ENCODE results near the gene MAP3K4.
"Not testable (repeated sequence)": the region's sequence is repeated elsewhere in the genome, so short reads cannot be mapped to it uniquely, and the experiment has no call there.

Gene MAP3K4

DNA sequence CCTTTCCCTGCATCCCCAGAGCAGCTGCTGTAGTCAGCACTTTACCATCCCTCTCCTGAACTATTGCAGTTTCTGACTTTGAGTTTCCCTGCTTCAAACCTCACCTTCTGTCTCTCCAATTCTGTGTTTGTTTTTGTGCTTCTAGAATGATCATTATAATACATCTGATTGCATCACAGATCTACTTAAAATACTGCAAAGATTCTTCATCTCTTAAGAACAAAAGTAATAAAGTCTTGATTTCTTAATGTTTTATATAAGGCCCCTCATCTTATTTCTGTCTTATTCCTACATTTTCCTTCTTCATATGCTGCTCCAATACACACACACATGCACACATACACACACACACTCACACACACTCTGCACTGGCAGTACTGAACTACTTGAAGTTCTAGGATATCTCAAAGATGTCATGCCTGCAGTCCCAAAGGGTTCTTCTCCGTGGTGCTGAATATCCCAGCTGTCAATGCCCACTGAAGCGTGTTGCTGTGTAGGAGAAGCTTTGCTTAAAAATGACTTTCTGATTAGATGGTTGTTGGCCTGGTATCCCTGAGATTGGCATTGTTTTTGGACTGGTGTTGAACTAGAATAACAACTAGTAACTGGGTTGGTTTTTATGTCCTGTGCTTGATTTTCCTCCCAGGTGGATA is 97.2 kb downstream of the MAP3K4 start:
- DNase-seq (ENCODE audit: low spot score) = no peak

DNA sequence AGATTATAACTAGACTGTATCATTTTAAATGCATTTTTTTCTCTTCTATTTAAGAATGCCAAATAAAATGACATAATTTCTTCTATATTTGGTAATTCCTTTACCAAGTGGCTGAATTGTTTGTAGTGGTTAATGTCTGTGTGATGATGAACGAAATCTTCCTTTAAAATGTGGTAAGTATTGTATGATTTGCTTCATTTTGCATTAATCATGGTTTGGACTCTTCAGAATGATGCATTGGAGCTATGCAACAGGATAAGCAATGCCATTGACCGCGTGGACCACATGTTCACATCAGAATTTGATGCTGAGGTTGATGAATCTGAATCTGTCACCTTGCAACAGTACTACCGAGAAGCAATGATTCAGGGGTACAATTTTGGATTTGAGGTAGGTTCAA is 99.6 kb downstream of the MAP3K4 start:
- no peak for DNase-seq (ENCODE audit: low spot score)

DNA sequence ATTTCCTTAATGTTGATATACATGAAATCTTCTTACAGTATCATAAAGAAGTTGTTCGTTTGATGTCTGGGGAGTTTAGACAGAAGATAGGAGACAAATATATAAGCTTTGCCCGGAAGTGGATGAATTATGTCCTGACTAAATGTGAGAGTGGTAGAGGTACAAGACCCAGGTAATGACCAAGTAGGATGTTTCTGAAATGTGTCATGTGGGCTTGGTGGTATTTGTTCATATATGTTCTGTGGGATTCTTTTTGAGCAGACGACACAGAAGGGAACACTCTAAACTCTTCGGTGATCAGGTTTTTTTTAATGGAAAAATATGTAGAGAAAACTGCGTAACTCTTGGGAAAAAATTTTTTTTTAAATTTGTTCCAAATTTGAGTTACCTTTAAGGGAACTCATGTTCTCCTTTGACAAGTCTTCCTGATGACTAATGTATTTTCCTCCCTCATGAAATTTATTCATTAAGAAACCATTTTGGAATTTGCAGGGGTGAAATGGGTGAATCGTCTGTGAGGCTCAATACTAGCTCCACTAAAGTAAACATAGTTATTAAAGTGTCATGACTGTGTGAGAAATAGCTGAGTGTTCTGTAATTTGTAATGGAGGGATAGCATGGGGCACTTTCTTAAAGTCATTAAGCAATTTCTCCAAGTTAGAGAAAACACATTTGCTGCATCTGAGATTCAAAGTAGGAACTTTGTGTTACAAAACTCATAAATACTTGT is 100.6 kb downstream of the MAP3K4 start:
- no peak for DNase-seq (ENCODE audit: low spot score)

DNA sequence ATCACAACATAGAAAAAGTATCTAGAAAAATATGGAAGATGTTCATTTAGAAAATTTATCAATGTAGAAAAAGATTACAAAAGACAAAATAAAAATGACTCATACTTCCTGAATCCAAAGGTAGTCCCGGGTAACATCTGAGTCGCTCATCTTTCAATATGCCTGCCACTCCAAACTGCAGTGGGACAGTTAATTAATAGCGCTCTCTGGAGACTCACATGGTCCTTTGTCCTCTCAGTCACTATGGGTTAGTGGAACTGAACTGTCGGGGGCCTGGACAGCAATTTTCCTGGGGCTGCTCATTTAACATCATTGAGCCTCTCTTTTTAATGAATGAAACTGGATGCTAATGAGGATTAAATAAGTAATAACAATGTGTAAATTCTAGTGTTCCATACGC is 103.4 kb downstream of the MAP3K4 start:
- no peak for DNase-seq (ENCODE audit: low spot score)

DNA sequence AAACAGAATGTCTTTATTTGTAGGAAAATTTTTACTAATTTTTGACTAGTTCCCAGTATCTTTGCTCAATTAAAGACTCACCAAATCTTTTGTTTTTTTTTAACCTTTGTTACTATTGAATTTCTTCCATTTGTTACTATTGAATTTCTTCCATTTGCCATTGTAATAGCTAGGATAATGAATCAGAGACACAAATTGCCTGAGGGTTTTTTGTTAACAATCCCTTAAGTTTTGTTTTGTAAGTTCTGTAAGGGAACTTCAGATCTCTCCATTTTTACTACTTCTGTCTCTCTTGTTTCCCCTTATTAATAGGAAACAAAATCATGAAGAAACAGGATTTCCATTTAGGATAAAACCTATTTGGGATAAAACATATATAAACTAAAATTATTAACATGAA is 104.3 kb downstream of the MAP3K4 start:
- DNase-seq (ENCODE audit: low spot score) = no peak

DNA sequence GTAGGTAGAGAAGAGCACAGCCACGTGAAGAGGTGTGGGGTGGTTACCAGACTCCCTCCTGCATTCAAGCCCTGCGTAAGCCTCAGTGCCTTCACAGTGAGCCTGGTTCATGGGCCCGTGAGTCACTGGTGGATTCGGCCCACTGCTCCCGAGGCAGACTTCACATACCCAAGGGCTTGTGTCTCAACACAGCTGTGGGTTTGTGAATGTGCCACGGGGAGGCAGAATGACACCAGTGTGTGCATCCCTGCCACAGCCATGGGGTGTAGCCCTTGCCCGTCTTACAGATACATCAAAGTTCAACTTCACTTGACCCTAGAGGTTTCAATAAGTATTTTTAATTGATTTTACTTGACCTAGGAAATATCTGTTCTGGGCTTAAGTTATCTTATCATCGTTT is 108.5 kb downstream of the MAP3K4 start:
- DNase-seq (ENCODE audit: low spot score) = no peak

DNA sequence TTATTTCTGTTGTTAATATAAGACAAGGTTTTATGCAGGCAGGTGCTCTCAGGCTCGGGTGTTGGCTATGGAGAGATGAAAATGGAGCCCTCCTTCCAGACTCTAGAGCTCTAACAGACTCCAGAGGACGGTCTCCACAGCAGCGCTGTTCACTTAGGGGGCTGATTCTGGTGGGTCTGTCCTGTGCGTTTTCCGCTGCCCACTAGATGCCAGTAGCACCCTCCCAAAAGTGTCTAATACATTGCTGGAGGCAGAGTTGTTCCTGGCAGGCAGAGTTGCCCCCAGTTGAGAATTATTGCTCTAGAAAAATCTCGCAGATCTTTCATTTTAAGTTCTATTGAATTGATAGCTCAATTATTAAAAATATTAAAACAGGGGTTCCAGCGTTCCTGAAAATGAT is 109.9 kb downstream of the MAP3K4 start:
- DNase-seq (ENCODE audit: low spot score) = no peak

DNA sequence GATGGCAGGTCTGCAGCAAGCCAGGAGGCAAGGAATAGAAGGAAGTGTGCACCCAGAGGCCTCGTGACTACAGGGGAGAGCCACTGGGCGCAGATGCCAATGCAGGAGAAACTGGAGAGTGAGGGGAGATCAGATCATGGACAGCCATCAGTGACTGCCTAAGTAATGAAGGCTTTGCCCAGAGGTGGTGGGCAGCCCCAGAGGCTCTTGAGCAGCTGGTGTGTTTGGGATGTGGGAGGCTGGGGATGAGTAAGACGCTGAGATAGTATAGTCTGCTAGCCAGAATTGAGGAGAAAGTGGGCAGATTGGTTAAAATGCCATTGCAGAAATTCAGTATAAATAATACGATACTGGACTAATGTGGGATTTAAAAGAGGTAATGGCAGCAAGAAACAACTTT is 111.9 kb downstream of the MAP3K4 start:
- no peak for DNase-seq (ENCODE audit: low spot score)

DNA sequence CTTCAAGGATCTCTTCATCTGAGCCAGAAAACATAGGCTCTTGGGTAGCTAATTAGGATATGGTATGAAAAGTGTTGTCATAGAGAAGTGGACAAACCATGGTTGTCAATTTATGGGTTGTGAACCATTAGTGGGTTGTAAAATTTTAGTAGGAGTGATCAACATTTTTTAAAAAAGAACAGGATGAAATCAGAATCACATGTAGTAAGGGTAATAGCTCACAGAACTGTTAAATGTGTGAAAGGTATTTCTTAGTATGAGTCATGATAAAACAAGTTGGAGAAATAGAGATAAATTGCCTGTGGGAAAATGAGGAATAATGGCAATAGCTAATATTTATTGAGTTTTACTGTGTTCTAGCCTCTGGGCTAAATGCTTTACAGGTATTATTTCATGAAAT is 113.4 kb downstream of the MAP3K4 start:
- no peak for DNase-seq (ENCODE audit: low spot score)

DNA sequence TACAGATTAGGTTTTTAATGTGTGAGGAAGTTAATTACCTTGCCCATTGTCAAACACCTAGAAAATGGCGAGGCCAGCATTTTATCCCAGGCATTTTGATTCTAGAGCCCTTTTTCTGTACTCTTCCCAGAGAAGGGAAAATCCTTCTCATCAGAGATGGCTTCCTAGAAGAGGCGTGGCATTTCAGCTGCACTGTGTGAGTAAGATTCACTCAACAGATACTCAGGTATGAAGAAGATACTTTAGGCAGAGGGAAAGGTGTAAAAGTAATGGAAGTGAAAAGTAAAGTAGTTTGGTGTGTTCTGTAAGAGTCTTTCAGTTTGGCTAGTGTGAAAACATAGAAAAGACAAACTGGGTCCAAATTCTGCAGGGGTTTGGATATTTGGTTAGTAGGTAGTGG is 113.8 kb downstream of the MAP3K4 start:
- DNase-seq (ENCODE audit: low spot score) = no peak

DNA sequence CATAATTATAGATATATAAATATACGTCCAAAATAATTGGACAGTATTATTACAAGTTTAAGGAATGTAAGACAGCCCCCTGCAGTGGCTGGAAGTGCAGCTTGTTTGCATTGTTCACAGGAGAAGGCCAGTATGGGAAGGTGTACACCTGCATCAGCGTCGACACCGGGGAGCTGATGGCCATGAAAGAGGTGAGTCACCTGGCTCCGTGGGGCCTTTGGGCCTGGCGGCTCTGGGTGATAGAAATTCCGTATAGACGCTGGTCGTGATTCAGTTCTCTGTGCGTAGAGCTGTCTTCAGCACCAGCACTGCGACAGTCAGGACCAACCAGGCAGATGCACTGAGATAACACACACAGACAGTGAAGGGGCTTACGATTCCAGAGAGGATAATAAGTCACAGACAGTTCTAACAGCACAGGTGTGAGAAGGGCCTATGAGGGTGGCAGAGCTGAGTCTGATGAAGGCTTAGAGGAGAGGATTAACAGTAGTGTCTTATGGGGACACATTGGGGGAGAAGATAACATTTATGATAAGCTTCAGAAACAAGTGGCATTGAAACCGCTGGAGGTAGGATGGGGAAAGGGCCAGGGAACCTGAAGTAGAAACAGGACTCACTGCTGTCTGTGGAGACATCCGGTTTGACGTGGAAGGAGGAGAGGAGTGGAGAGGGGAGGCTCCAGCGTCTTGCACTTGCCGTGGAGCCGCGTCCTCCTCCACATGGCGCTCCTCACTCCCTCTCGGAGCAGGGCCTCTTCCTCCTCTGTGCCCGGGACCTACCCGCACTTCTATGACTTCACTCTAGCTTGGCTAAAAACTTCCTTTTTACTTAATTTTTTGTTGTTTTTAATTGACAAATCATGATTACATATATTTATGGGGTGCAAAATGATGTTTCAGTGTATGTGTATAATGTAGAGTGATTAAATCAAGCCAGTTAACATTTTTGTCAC is 116.5 kb downstream of the MAP3K4 start:
- no peak for DNase-seq (ENCODE audit: low spot score)

DNA sequence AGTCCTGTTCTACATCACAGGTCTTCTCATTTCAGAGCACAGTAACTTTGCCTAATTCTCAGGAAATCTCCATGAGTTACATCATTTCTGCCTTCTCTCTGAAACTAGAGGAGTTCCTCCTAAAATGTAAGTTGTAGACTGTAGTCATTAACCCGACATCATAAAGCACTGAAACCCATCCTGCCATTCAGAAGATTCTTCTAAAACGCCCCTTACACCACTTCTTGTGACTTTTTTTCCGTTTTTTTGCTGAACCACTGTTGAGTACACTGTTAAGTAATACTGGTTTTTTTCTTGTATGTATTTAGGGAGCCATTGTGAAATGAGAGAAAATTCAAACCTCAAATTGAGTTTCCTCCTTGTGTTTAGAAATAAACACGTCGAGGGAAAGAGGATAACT is 117.3 kb downstream of the MAP3K4 start:
- no peak for DNase-seq (ENCODE audit: low spot score)

DNA sequence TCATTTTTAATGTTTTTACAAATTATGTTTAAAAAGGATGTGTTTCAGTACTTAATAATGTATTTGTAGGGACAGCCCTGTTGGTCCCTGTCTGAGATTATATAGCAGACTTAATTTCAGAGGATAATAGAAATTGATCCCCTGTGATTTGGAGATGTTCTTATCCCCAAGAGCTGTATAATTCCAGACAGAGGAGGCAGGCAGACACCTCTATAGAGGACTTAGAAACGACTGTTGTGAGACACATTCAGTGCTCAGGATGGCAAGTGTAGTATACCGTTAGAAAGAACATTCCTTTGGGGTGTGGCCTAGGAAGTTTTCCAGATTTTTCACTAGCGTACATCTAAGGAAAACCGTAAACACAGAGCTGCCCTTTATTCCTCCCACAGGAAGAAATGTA is 117.8 kb downstream of the MAP3K4 start:
- DNase-seq (ENCODE audit: low spot score) = no peak

DNA sequence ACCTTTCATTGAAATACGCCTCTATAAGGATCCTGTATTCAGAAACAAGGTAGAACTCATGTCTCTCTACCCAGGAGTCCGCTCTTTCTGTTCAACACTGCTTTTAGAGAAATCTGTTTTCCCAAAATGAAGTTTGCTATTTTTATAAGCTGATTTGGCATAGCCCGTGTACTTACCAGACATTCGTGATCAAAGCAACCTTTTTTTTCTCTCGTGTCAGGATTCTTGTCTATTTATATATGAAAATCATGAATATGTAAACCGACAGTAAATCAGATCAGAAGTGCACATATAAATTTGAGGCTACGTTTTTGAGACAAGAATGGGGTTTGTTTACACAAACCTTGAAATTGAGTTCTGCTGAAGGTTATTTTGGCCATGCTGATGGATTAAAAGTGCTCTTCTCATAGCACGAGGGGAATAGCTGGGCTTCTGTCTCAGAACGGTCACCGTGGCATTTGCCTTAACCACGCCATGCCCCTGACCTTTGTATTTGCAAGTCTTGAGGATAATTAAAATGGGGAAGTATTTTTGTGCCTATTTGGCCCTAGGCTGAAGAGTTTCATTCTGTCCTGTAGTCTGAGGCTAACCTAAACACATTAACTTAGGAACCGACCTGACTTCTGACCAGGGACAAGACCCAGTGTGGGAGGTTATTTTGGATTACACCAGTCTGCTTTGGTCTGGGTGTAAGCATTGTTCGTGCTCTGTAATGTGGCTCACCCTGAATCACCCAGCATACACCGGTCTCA is 118.6 kb downstream of the MAP3K4 start:
- DNase-seq (ENCODE audit: low spot score) = no peak

DNA sequence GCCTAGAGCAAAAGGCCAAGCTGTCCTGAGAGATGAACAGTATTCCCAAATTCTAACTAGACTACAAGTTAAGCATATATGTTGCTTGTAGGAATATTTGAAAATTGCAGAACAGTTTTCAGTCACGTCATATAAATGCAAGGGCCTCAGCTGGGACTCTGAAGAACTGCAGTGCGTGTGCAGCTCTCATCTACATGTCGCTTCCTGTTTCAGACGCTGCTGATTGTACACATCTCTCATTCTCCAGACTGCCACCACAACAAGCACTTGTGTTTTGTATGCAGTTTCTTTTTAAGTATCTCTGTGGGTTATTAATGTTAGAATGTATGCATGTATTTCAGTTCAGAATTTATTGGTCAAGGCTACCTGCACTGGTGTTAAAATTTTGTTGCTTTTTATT is 119.7 kb downstream of the MAP3K4 start:
- DNase-seq (ENCODE audit: low spot score) = no peak

DNA sequence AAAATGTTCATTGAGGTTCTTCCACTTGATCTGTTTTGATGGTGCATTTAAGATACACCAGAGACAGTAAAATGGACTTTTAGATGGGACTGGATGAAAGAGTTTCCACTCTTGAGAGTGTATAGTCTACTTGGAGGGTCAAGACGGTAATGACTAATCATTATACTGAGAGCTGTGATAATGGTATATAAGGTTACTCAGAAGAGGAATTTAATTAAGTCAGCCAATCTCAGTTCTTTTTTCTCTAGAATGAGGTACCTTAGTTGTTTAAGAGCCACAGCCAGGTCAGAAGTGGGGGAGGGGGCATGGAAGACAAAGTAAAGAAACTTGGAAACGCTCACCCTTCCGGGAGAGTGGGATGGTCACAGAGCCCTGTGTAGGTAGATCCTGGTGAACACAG is 123.9 kb downstream of the MAP3K4 start:
- no peak for DNase-seq (ENCODE audit: low spot score)

DNA sequence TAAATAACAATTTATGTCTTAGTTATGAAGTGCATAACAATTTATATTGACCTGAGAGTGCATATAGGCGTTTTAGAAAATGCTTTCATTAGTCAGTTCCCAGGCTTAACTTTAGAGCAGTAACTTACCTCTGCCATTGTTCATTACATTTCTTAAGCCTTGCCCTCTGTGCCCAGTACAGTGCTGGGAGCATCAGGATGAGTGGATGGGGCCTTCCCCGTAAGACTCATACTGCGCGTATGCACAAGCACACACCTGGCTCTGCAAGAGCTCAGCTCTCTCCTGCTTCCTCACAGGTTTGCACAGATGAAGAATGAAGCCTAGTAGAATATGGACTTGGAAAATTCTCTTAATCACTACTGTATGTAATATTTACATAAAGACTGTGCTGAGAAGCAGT is 125.0 kb downstream of the MAP3K4 start:
- no peak for DNase-seq (ENCODE audit: low spot score)

DNA sequence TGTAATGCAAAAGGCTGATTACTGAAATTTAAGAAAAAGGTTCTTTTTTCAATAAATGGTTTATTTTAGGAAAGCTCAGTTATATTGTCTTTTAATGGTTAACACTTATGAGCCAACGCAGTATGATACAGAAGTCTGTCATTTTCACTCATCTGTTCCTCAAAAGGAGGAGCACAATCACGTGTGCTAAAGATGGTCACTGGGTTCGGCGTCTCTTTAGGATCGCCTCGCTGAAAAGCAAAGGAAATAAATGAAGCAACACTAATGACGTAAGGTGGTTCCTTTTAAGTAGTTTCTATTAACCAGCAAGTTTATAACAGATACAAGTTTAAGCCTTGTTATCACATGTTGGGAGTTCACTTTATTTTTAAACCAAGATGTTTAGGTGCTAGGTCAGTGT is 125.7 kb downstream of the MAP3K4 start:
- DNase-seq (ENCODE audit: low spot score) = no peak

DNA sequence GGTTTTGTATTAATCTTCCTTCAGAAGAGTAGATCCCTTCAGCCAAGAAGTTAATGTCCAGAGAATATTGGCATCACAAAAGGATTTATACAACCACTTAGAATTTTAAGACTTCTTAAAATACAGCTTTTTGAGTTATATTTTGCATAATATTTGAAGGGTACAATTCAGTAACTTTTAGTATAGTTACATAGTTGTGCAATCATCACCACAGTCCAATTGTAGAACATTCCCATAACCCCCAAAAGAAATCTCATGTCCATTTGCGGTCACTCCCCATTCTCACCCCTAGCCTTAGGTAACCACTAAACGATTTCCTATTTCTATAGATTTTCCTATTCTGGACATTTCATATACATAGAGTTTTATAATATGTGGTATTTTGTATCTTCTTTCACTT is 126.4 kb downstream of the MAP3K4 start:
- DNase-seq (ENCODE audit: low spot score) = no peak

DNA sequence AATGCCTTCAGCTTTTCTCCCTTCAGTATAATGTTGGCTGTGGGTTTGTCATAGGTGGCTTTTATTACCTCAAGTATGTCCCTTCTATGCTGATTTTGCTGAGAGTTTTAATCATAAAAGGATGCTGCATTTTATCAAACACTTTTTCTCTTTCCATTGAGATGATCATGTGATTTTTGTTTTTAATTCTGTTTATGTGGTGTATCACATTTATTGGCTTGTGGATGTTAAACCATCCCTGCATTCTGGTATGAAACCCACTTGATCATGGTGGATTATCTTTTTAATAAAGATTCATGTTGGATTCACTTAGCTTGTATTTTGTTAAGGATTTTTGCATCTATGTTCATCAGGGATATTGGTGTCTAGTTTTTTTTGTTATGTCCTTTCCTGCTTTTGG is 131.8 kb downstream of the MAP3K4 start:
- DNase-seq (ENCODE audit: low spot score) = not testable (repeated sequence)

DNA sequence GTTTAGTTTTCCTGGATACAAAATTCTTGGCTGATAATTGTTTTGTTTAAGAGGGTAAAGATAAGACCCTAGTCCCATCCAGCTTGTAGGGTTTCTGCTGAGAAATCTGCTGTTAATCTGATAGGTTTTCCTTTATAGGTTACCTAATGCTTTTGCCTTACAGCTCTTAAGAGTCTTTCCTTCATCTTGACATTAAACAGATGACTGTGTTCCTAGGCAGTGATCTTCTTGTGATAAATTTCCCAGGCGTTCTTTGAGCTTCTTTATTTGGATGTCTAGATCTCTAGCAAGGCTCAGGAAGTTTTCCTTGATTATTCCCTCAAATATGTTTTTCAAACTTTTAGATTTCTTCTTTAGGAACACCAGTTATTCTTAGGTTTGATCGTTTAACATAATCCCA is 134.0 kb downstream of the MAP3K4 start:
- no peak for DNase-seq (ENCODE audit: low spot score)

DNA sequence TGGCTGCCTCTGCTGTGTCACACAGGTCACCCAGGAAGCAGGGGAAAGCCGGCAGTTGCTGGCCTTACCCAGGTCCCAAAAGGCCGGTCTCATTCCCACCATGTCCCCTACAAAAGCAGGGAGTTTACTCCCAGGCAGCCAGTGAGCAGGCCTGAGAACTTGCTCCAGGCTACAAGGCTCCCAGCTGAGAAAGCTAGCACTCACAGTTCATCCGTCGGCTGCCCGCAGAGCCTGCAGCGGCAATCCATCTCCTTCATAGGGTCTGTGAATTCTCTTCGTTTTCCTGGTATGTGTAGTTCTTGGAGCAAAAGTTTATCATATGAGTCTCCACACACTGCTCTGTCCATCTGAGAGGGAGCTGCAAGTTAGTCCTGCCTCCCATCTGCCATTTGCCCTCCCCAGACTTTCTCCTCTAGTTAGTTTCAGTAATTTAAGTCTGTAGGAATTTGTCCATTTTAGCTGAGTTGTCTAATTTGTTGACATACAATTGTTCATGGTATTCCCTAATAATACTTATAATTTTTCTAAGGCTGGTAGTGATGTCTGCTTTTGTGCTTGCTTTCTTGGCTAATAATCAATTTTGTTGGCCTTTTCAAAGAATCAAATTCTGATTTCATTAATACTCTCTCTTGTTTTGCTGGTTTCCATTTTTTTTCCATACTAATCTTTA is 135.6 kb downstream of the MAP3K4 start:
- DNase-seq (ENCODE audit: low spot score) = no peak

Measured in kidney capillary endothelial cell (primary cell).